ENCODE measurements around the gene GRAMD1A.

DNA sequence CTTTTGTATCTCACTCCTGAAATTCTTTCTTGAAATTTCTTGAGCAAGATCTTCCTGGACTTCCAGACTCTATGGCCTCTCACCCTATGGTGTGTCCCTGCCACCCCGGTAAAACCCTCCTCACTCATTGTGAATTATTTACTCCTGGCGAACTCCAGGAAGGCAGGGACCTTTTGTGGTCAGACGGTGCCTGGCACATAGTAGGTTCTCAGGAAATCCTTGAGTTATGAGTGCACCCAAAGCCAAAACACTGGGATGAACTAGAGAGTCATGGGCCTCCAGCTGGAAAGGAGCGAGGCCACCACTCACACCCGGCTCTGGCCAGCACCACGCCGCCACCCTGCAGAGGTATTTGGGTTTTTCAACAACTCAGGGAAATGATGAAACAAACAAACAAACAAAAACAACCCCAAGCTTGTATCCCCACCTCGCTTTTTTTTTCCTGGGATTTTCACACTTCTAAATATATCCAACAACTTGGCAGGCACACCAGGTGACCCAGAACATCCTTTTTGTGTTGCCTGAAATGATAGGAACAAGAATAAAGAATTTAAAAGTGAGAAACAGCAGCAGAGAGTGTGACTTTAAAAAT, 52.6 kb downstream of the GRAMD1A start:
- TF ChIP-seq YY1 (IDR thresholded peaks at IDR 0.05; ENCODE audit: insufficient read depth, insufficient read length) (no peak), ZNF274 (IDR thresholded peaks at IDR 0.05; ENCODE audit: low read depth, low read length) (no peak)
